WTC11 (cell line): Measurements from ENCODE around the gene PSEN1. TPM values are rescaled to one million over a fixed set of nuclear protein-coding genes. Genes with fewer than 3 reads are reported as not detected.

Source experiments
- ATAC-seq: fragments of 200-7000 bp; cut with Tn5 transposase; 2 replicates; pipeline ENCODE4 v1.10.0; 2021; ENCODE audit warnings: mild to moderate bottlenecking, moderate library complexity
- CTCF ChIA-PET: fragments of 300-600 bp; sonication (Branson Sonifier 250); formaldehyde crosslinking; loops from one replicate; lab custom pipeline; 2021; ENCODE audit warnings: antibody characterized with exemption; lab: Charles Lee
- POLR2A ChIA-PET: fragments of 350-600 bp; sonication (Branson Sonifier 250); formaldehyde crosslinking; loops from one replicate; lab custom pipeline; 2021; ENCODE audit warnings: antibody characterized with exemption; lab: Charles Lee
- DNase-seq: peaks from one replicate; pipeline ENCODE4 v3.0.0; 2021; ENCODE audit warnings: low spot score
- H3K27ac Mint-ChIP-seq: 2 replicates; pipeline ENCODE4 v1.8.0; 2021; ENCODE audit warnings: mixed read lengths
- H3K27me3 Mint-ChIP-seq: 2 replicates; pipeline ENCODE4 v1.8.0; 2021; ENCODE audit warnings: low read depth, mild to moderate bottlenecking, moderate library complexity, mixed read lengths
- H3K36me3 Mint-ChIP-seq: 2 replicates; pipeline ENCODE4 v1.8.0; 2021; ENCODE audit warnings: mixed read lengths
- H3K4me1 Mint-ChIP-seq: 2 replicates; pipeline ENCODE4 v1.8.0; 2022; ENCODE audit warnings: mixed read lengths
- H3K4me3 Mint-ChIP-seq: 2 replicates; pipeline ENCODE4 v1.8.0; 2021; ENCODE audit warnings: mild to moderate bottlenecking, moderate library complexity, mixed read lengths
- H3K9me3 Mint-ChIP-seq: 2 replicates; pipeline ENCODE4 v1.8.0; 2021; ENCODE audit warnings: mixed read lengths
- ESRRA ChIP-seq: sonication (generic); formaldehyde crosslinking; IDR thresholded peaks from 2 replicates; pipeline ENCODE4 v1.8.1; 2022; ENCODE audit warnings: mild to moderate bottlenecking, missing genetic modification reagents, borderline replicate concordance
- GABPB1 ChIP-seq: sonication (generic); formaldehyde crosslinking; IDR thresholded peaks from 2 replicates; pipeline ENCODE4 v1.8.1; 2023; ENCODE audit warnings: mild to moderate bottlenecking, missing genetic modification reagents
- GTF2I ChIP-seq: fragments of 250-450 bp; sonication (Bioruptor Pico); conservative IDR thresholded peaks from 2 replicates; pipeline ENCODE4 v1.4.0; 2021; ENCODE audit warnings: mild to moderate bottlenecking
- HMGA2 ChIP-seq: fragments of 250-450 bp; sonication (Bioruptor Pico); IDR thresholded peaks from 2 replicates; pipeline ENCODE4 v1.4.0; 2021; ENCODE audit warnings: mild to moderate bottlenecking, moderate library complexity
- MXD4 ChIP-seq: fragments of 250-450 bp; sonication (Bioruptor Pico); IDR thresholded peaks from 2 replicates; pipeline ENCODE4 v1.8.0; 2021; ENCODE audit warnings: mild to moderate bottlenecking, moderate library complexity, borderline replicate concordance
- NFE2L1 ChIP-seq: sonication (generic); formaldehyde crosslinking; IDR thresholded peaks from 2 replicates; pipeline ENCODE4 v1.8.1; 2023; ENCODE audit warnings: missing genetic modification reagents
- SMAD4 ChIP-seq: sonication (generic); formaldehyde crosslinking; IDR thresholded peaks from 2 replicates; pipeline ENCODE4 v1.8.0; 2022; ENCODE audit warnings: mild to moderate bottlenecking, missing genetic modification reagents
- USF1 ChIP-seq: sonication (generic); formaldehyde crosslinking; IDR thresholded peaks from 2 replicates; pipeline ENCODE4 v1.8.0; 2022; ENCODE audit warnings: mild to moderate bottlenecking, missing genetic modification reagents
- ZNF121 ChIP-seq: sonication (generic); formaldehyde crosslinking; IDR thresholded peaks from 2 replicates; pipeline ENCODE4 v1.8.0; 2023; ENCODE audit warnings: missing genetic modification reagents
- ZNF138 ChIP-seq: sonication (generic); formaldehyde crosslinking; conservative IDR thresholded peaks from 2 replicates; pipeline ENCODE4 v1.8.1; 2022; ENCODE audit warnings: mild to moderate bottlenecking, moderate library complexity, missing genetic modification reagents
- ZNF219 ChIP-seq: sonication (generic); formaldehyde crosslinking; IDR thresholded peaks from 2 replicates; pipeline ENCODE4 v1.8.0; 2023; ENCODE audit warnings: missing genetic modification reagents, mild to moderate bottlenecking, borderline replicate concordance
- ZNF317 ChIP-seq: sonication (generic); formaldehyde crosslinking; IDR thresholded peaks from 2 replicates; pipeline ENCODE4 v1.8.1; 2023; ENCODE audit warnings: low read depth, mild to moderate bottlenecking, moderate library complexity, missing genetic modification reagents, borderline replicate concordance
- ZNF425 ChIP-seq: fragments of 250-450 bp; sonication (Bioruptor Pico); conservative IDR thresholded peaks from 2 replicates; pipeline ENCODE4 v1.9.0; 2021; ENCODE audit warnings: mild to moderate bottlenecking
- total RNA-seq: library from RNA; stranded (reverse); gene quantifications from 3 replicates; pipeline ENCODE4 v1.2.3, GENCODE V29; 2021
- TF ChIP-seq, protein P1 (sequence below): sonication (generic); formaldehyde crosslinking; IDR thresholded peaks from 2 replicates; pipeline ENCODE4 v1.8.0; 2022; ENCODE audit warnings: missing genetic modification reagents
- TF ChIP-seq, protein P2 (sequence below): sonication (generic); formaldehyde crosslinking; IDR thresholded peaks from 2 replicates; pipeline ENCODE4 v1.8.1; 2023; ENCODE audit warnings: mild to moderate bottlenecking, moderate library complexity, missing genetic modification reagents
- TF ChIP-seq, protein P3 (sequence below): sonication (generic); formaldehyde crosslinking; IDR thresholded peaks from 2 replicates; pipeline ENCODE4 v1.8.1; 2023; ENCODE audit warnings: mild to moderate bottlenecking, missing genetic modification reagents, borderline replicate concordance

Gene PSEN1
- total RNA-seq, 1 experiment from 2014 or later: 26.6 TPM

GRCh38 chr14:73188501-73188911, 52.2 kb downstream of the PSEN1 start (continued):
- TF ChIP-seq, protein P1, sequence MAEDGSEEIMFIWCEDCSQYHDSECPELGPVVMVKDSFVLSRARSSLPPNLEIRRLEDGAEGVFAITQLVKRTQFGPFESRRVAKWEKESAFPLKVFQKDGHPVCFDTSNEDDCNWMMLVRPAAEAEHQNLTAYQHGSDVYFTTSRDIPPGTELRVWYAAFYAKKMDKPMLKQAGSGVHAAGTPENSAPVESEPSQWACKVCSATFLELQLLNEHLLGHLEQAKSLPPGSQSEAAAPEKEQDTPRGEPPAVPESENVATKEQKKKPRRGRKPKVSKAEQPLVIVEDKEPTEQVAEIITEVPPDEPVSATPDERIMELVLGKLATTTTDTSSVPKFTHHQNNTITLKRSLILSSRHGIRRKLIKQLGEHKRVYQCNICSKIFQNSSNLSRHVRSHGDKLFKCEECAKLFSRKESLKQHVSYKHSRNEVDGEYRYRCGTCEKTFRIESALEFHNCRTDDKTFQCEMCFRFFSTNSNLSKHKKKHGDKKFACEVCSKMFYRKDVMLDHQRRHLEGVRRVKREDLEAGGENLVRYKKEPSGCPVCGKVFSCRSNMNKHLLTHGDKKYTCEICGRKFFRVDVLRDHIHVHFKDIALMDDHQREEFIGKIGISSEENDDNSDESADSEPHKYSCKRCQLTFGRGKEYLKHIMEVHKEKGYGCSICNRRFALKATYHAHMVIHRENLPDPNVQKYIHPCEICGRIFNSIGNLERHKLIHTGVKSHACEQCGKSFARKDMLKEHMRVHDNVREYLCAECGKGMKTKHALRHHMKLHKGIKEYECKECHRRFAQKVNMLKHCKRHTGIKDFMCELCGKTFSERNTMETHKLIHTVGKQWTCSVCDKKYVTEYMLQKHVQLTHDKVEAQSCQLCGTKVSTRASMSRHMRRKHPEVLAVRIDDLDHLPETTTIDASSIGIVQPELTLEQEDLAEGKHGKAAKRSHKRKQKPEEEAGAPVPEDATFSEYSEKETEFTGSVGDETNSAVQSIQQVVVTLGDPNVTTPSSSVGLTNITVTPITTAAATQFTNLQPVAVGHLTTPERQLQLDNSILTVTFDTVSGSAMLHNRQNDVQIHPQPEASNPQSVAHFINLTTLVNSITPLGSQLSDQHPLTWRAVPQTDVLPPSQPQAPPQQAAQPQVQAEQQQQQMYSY (CRISPR knock-in tag): no peak
- no peak for TF ChIP-seq SMAD4 (CRISPR knock-in tag)
- TF ChIP-seq ZNF317 (CRISPR knock-in tag): no peak
- no peak for TF ChIP-seq MXD4 (CRISPR knock-in tag)
- no peak for TF ChIP-seq USF1 (CRISPR knock-in tag)
- no peak for TF ChIP-seq ZNF425 (CRISPR knock-in tag)
- TF ChIP-seq ZNF121 (CRISPR knock-in tag): no peak

- 0 out of 2 replicates have a peak, but pooled peaks cover 4% of the 10 kb centered on the region for H3K9me3 Mint-ChIP-seq
- TF ChIP-seq HMGA2 (CRISPR knock-in tag) (no peak), ZNF138 (CRISPR knock-in tag) (no peak), ZNF219 (CRISPR knock-in tag) (no peak)
- ATAC-seq: no peak
Observed at GRCh38 chr14:73189651-73190050, 53.3 kb downstream of the PSEN1 start.

DNA sequence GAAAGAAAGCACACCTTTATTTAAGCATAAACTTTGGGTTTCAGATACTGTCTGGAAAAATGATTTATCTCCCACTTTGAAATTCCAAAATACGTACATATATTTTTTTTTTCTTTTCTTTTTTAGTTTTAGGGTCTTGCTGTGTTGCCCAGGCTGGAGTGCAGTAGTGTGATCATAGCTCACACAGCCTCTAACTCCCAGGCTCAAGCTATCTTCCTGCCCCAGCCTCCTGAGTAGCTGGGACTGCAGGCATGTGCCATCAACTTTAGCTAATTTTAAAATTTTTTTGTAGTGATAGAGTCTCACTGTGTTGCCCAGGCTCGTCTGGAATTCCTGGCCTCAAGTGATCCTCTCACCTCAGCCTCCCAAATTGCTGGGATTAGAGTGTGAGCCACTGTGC, 55.1 kb downstream of the PSEN1 start:
- ChIA-PET POLR2A (interaction anchor here (1.0 kb wide), 1 partner anchor 55 kb away, joined by 3 read pairs; the partner anchor contains the start of gene PSEN1), CTCF (interaction anchor here (1.0 kb wide), 1 partner anchor 12 kb away, joined by 3 read pairs; no protein-coding TSS in a partner anchor)
- H3K36me3 Mint-ChIP-seq: peaks cover 49% of the 10 kb centered on the region
- no peak for DNase-seq
- no peaks in the 10 kb centered on the region for H3K9me3 Mint-ChIP-seq
- no peaks in the 10 kb centered on the region for H3K4me1 Mint-ChIP-seq
- no peaks in the 10 kb centered on the region for H3K27me3 Mint-ChIP-seq
- H3K4me3 Mint-ChIP-seq: no peak overlapping the region
- TF ChIP-seq, protein P2, sequence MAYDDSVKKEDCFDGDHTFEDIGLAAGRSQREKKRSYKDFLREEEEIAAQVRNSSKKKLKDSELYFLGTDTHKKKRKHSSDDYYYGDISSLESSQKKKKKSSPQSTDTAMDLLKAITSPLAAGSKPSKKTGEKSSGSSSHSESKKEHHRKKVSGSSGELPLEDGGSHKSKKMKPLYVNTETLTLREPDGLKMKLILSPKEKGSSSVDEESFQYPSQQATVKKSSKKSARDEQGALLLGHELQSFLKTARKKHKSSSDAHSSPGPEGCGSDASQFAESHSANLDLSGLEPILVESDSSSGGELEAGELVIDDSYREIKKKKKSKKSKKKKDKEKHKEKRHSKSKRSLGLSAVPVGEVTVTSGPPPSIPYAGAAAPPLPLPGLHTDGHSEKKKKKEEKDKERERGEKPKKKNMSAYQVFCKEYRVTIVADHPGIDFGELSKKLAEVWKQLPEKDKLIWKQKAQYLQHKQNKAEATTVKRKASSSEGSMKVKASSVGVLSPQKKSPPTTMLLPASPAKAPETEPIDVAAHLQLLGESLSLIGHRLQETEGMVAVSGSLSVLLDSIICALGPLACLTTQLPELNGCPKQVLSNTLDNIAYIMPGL (CRISPR knock-in tag): no peak
- TF ChIP-seq, protein P3, sequence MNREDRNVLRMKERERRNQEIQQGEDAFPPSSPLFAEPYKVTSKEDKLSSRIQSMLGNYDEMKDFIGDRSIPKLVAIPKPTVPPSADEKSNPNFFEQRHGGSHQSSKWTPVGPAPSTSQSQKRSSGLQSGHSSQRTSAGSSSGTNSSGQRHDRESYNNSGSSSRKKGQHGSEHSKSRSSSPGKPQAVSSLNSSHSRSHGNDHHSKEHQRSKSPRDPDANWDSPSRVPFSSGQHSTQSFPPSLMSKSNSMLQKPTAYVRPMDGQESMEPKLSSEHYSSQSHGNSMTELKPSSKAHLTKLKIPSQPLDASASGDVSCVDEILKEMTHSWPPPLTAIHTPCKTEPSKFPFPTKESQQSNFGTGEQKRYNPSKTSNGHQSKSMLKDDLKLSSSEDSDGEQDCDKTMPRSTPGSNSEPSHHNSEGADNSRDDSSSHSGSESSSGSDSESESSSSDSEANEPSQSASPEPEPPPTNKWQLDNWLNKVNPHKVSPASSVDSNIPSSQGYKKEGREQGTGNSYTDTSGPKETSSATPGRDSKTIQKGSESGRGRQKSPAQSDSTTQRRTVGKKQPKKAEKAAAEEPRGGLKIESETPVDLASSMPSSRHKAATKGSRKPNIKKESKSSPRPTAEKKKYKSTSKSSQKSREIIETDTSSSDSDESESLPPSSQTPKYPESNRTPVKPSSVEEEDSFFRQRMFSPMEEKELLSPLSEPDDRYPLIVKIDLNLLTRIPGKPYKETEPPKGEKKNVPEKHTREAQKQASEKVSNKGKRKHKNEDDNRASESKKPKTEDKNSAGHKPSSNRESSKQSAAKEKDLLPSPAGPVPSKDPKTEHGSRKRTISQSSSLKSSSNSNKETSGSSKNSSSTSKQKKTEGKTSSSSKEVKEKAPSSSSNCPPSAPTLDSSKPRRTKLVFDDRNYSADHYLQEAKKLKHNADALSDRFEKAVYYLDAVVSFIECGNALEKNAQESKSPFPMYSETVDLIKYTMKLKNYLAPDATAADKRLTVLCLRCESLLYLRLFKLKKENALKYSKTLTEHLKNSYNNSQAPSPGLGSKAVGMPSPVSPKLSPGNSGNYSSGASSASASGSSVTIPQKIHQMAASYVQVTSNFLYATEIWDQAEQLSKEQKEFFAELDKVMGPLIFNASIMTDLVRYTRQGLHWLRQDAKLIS (CRISPR knock-in tag): no peak
- TF ChIP-seq ZNF121 (CRISPR knock-in tag) (peak; percentile 86), ESRRA (CRISPR knock-in tag) (no peak), GABPB1 (CRISPR knock-in tag) (no peak), NFE2L1 (no peak), ZNF425 (CRISPR knock-in tag) (no peak), GTF2I (CRISPR knock-in tag) (no peak)
- no peak overlapping the region for H3K27ac Mint-ChIP-seq
- ATAC-seq: no peak

More at GRCh38 chr14:73189651-73190050, 53.3 kb downstream of the PSEN1 start:
- no peak for DNase-seq
- H3K4me1 Mint-ChIP-seq: no peaks in the 10 kb centered on the region
- POLR2A ChIA-PET: no interaction called here
- H3K4me3 Mint-ChIP-seq: no peak overlapping the region
- CTCF ChIA-PET: no interaction called here
- peaks cover 48% of the 10 kb centered on the region for H3K36me3 Mint-ChIP-seq
- no peak overlapping the region for H3K27ac Mint-ChIP-seq
- no peaks in the 10 kb centered on the region for H3K27me3 Mint-ChIP-seq
